GM12878 (cell line): ENCODE results near the gene KRTAP10-2. TPM values are rescaled to one million over a fixed set of nuclear protein-coding genes. Genes with fewer than 3 reads are reported as not detected.

Experiments
- ATAC-seq: fragments of 200-7000 bp; cut with Tn5 transposase; 3 replicates; pipeline ENCODE4 v1.9.1; 2020; ENCODE audit warnings: mild to moderate bottlenecking, moderate library complexity
- BruUV-seq: library from RNA; stranded (reverse); fragments of 400-500 nt; replicated peaks from 2 replicates; lab custom pipeline; 2021; lab: Mats Ljungman, UMichigan
- CTCF ChIA-PET: fragments of 300-600 bp; sonication (Branson Sonifier 250); formaldehyde crosslinking; extraction: SDS; loops from one replicate; lab custom pipeline; 2021; ENCODE audit warnings: inconsistent platforms; lab: Yijun Ruan, JAX
- POLR2A ChIA-PET: fragments of 350-600 bp; formaldehyde crosslinking; extraction: SDS; loops from one replicate; lab custom pipeline; 2021; ENCODE audit warnings: inconsistent platforms; lab: Charles Lee
- RAD21 ChIA-PET: fragments of 300-600 bp; sonication (Branson Sonifier 250); formaldehyde crosslinking; loops from one replicate; lab custom pipeline; 2023; ENCODE audit warnings: antibody characterized with exemption; ENCODE audit not compliant: unreplicated experiment; lab: Charles Lee
- SMC1A ChIA-PET: fragments of 300-600 bp; sonication (Branson Sonifier 250); formaldehyde crosslinking; loops from one replicate; lab custom pipeline; 2023; ENCODE audit not compliant: unreplicated experiment, uncharacterized antibody; lab: Charles Lee
- DNase-seq: peaks from one replicate; pipeline ENCODE4 v3.0.0-alpha.2; 2011; ENCODE audit warnings: low read depth, low spot score
- FAIRE-seq: peaks from 3 replicates; lab custom pipeline; 2011; peaks lifted over from hg19 to GRCh38; lab: Jason Lieb, UNC
- H2AFZ ChIP-seq: 2 replicates; pipeline ENCODE4 v1.6.0; 2011; ENCODE audit warnings: low read depth, low read length, control low read depth; ENCODE audit not compliant: control insufficient read depth
- H3K27ac ChIP-seq: 2 replicates; pipeline ENCODE4 v1.5.1; 2011; ENCODE audit warnings: control low read depth; ENCODE audit not compliant: control insufficient read depth, insufficient read depth
- H3K27me3 ChIP-seq, 2 experiments: replicated peaks in 1 of 2; 2 replicates each; pipeline versions ENCODE4 v1.6.0 to v1.6.1; 2011; ENCODE audit warnings: low read length in 1 of 2; ENCODE audit not compliant: control insufficient read depth in 2 of 2, insufficient read depth in 2 of 2
- H3K36me3 ChIP-seq, 2 experiments: 2 replicates each; pipeline ENCODE4 v1.5.1; 2011; ENCODE audit warnings: low read length in 1 of 2; ENCODE audit not compliant: control insufficient read depth in 2 of 2, insufficient read depth in 2 of 2
- H3K4me1 ChIP-seq: 2 replicates; pipeline ENCODE4 v1.6.1; 2011; ENCODE audit warnings: mild to moderate bottlenecking, low read length, moderate library complexity, mixed read lengths; ENCODE audit not compliant: control insufficient read depth, insufficient read depth
- H3K4me2 ChIP-seq: 2 replicates; pipeline ENCODE4 v1.6.0; 2011; ENCODE audit warnings: control low read depth; ENCODE audit not compliant: control insufficient read depth, insufficient read depth
- H3K4me3 ChIP-seq: fragments of 200-600 bp; sonication (generic); 2 replicates; pipeline ENCODE4 v1.5.1; 2016
- H3K79me2 ChIP-seq: 2 replicates; pipeline ENCODE4 v1.6.0; 2011; ENCODE audit warnings: low read length; ENCODE audit not compliant: control insufficient read depth, insufficient read depth
- H3K9ac ChIP-seq: 2 replicates; pipeline ENCODE4 v1.8.0; 2011; ENCODE audit warnings: low read length, control low read depth, mixed read lengths; ENCODE audit not compliant: control insufficient read depth, insufficient read depth
- H3K9me3 ChIP-seq: replicated peaks from 3 replicates; pipeline ENCODE4 v1.5.1; 2011; ENCODE audit warnings: mild to moderate bottlenecking, low read length; ENCODE audit not compliant: control insufficient read depth, insufficient read depth
- H4K20me1 ChIP-seq: 2 replicates; pipeline ENCODE4 v1.6.0; 2011; ENCODE audit not compliant: control insufficient read depth, insufficient read depth
- EED ChIP-seq: sonication (generic); IDR thresholded peaks from 2 replicates; pipeline ENCODE4 v1.6.1; 2016; ENCODE audit warnings: antibody characterized with exemption, low read depth
- GABPA ChIP-seq: IDR thresholded peaks from 2 replicates; pipeline ENCODE4 v1.6.1; 2014; ENCODE audit warnings: antibody characterized with exemption, low read depth, mild to moderate bottlenecking, inconsistent platforms
- MEF2A ChIP-seq: IDR thresholded peaks from 2 replicates; pipeline ENCODE4 v1.6.1; 2011; ENCODE audit warnings: low read depth, mild to moderate bottlenecking, low read length, moderate library complexity; ENCODE audit not compliant: insufficient read depth
- MTA3 ChIP-seq: IDR thresholded peaks from 2 replicates; pipeline ENCODE4 v1.6.1; 2012; ENCODE audit warnings: low read length, inconsistent platforms, borderline replicate concordance
- MXI1 ChIP-seq: fragments of 150-350 bp; IDR thresholded peaks from 2 replicates; pipeline ENCODE4 v1.6.1; 2011; ENCODE audit warnings: low read depth, mild to moderate bottlenecking, inconsistent platforms, low read length, improper control_type of control experiment
- POU2F2 ChIP-seq: IDR thresholded peaks from 3 replicates; pipeline ENCODE4 v1.6.1; 2011; ENCODE audit warnings: low read depth, mild to moderate bottlenecking, low read length, borderline replicate concordance
- RBBP5 ChIP-seq: fragments of 200-600 bp; sonication (generic); conservative IDR thresholded peaks from 2 replicates; pipeline ENCODE4 v1.6.1; 2016
- RELA ChIP-seq: fragments of 450-650 bp; IDR thresholded peaks from 2 replicates; pipeline ENCODE4 v1.8.0; 2014; ENCODE audit warnings: borderline replicate concordance; ENCODE audit not compliant: partially characterized antibody
- SIX5 ChIP-seq: IDR thresholded peaks from 2 replicates; pipeline ENCODE4 v1.6.1; 2011; ENCODE audit warnings: mild to moderate bottlenecking, low read depth, low read length, moderate library complexity; ENCODE audit not compliant: severe bottlenecking
- SUZ12 ChIP-seq: fragments of 200-600 bp; sonication (generic); IDR thresholded peaks from one replicate; pipeline ENCODE4 v1.6.1; 2018; ENCODE audit warnings: antibody characterized with exemption, mild to moderate bottlenecking; ENCODE audit not compliant: unreplicated experiment
- TARDBP ChIP-seq: IDR thresholded peaks from 2 replicates; pipeline ENCODE4 v1.6.1; 2016; ENCODE audit warnings: borderline replicate concordance
- YBX1 ChIP-seq: fragments of 450-650 bp; IDR thresholded peaks from 2 replicates; pipeline ENCODE4 v1.6.1; 2016; ENCODE audit warnings: antibody characterized with exemption
- YY1 ChIP-seq: IDR thresholded peaks from 2 replicates; pipeline ENCODE4 v1.6.1; 2011; ENCODE audit warnings: low read depth, mild to moderate bottlenecking, low read length
- ZBTB33 ChIP-seq: fragments of 450-650 bp; IDR thresholded peaks from 2 replicates; pipeline ENCODE4 v1.6.1; 2017; ENCODE audit warnings: mild to moderate bottlenecking
- ZNF217 ChIP-seq: fragments of 450-650 bp; IDR thresholded peaks from 2 replicates; pipeline ENCODE4 v1.6.1; 2017; ENCODE audit warnings: antibody characterized with exemption, mild to moderate bottlenecking
- ZNF384 ChIP-seq: IDR thresholded peaks from 2 replicates; pipeline ENCODE4 v1.6.1; 2012; ENCODE audit warnings: low read depth, mild to moderate bottlenecking, low read length, improper control_type of control experiment, borderline replicate concordance
- WGBS: methylation state at CpG from one replicate; pipeline ENCODE4 v1.1.6; 2016; ENCODE audit warnings: low lambda C conversion rate; ENCODE audit not compliant: insufficient replicate concordance, insufficient coverage; ENCODE audit errors: missing lambda C conversion rate; 5-methylcytosine and 5-hydroxymethylcytosine counted together
- in situ Hi-C: fragments of 300-500 bp; cut with MboI; formaldehyde crosslinking; loops from 9 replicates; pipeline ENCODE4 v1.14.3; 2018; ENCODE audit warnings: mixed read lengths
- intact Hi-C: fragments of 100-400 bp; cut with micrococcal nuclease; formaldehyde crosslinking; loops from one replicate; pipeline ENCODE4 v1.14.2; 2022; ENCODE audit not compliant: unreplicated experiment
- polyA plus RNA-seq, 11 experiments: library from polyadenylated mRNA; depleted of rRNA in 4 of 11; unstranded in 6 of 11; stranded (reverse) in 5 of 11; fragments of >200 nt; fragmentation: Nextera tagmentation in 4 of 11; fragmentation: Illumina TruSeq in 1 of 11; extraction: Ambion mirVana in 4 of 11; extraction: Trizol in 1 of 11; gene quantifications; 1 replicate in 1 of 11; 2 replicates in 10 of 11; pipeline versions ENCODE4 v1.2.1 to v1.2.3, GENCODE V29; 2011 to 2016; ENCODE audit warnings: inconsistent platforms in 2 of 11, missing spikeins in 2 of 11, low read depth in 1 of 11
- total RNA-seq, 4 experiments: library from RNA; depleted of rRNA in 3 of 4; stranded (reverse); fragments of >200 nt in 3 of 4; fragmentation: Illumina TruSeq in 1 of 4; extraction: Trizol in 1 of 4; gene quantifications; 2 replicates each; pipeline versions ENCODE4 v1.2.1 to v1.2.3, GENCODE V29; 2013 to 2021

The KRTAP10-2 gene
- total and polyA plus RNA-seq, 10 of the 15 experiments (the other 5 are each of a cell fraction or from before 2014, with no cell fraction given), result not detected

GRCh38 chr21:44508711-44509445 is 42.4 kb downstream of the KRTAP10-2 start:
- no TSS peak for BruUV-seq
- ChIA-PET POLR2A (no interaction called here), SMC1A (interaction anchor here (0.5 kb wide), 1 partner anchor 241 kb away, joined by 3 read pairs; no protein-coding TSS in a partner anchor), RAD21 (no interaction called here), CTCF (interaction anchor here (1.7 to 3.1 kb wide), 3 partner anchors 7 to 285 kb away, joined by 4 to 37 read pairs (median 12); no protein-coding TSS in a partner anchor)
- no peak for TF ChIP-seq MTA3
- no peak for TF ChIP-seq MEF2A
- TF ChIP-seq RBBP5, result no peak
- TF ChIP-seq SUZ12, result no peak
- TF ChIP-seq POU2F2, result no peak
- no peaks in the 10 kb centered on the region for H3K9me3 ChIP-seq
- H3K4me1 ChIP-seq, result no peaks in the 10 kb centered on the region
- WGBS, result 51% methylated on average over 26 of the region's 30 CpGs
- in situ Hi-C loops, result loop anchor here (5.0 kb wide), 1 partner anchor 283 kb away; no protein-coding TSS in a partner anchor
- ATAC-seq (no peak), DNase-seq (no peak), FAIRE-seq (no peak)
- no peak overlapping the region for H3K27ac ChIP-seq
- no peaks in the 10 kb centered on the region for H4K20me1 ChIP-seq
- H3K36me3 ChIP-seq, result no peaks in the 10 kb centered on the region
- no peak overlapping the region for H3K4me2 ChIP-seq
- H3K79me2 ChIP-seq, result no peaks in the 10 kb centered on the region
- H3K9ac ChIP-seq, result no peak overlapping the region
- intact Hi-C loops, result no loop called here
- H3K4me3 ChIP-seq, result no peak overlapping the region
- H2AFZ ChIP-seq, result no peak overlapping the region
- H3K27me3 ChIP-seq, result no peaks in the 10 kb centered on the region; a peak in 1 of 4 replicates

- POLR2A ChIA-PET, result no interaction called here
- RAD21 ChIA-PET, result no interaction called here
- DNase-seq, result no peak
- Histone ChIP-seq H3K27ac (no peak overlapping the region), H3K9me3 (no peaks in the 10 kb centered on the region), H3K4me3 (no peak overlapping the region), H3K9ac (no peak overlapping the region), H3K4me1 (no peaks in the 10 kb centered on the region), H2AFZ (no peak overlapping the region), H3K27me3 (no peaks in the 10 kb centered on the region; a peak in 1 of 4 replicates), H3K4me2 (no peak overlapping the region), H4K20me1 (no peaks in the 10 kb centered on the region), H3K79me2 (no peaks in the 10 kb centered on the region), H3K36me3 (no peaks in the 10 kb centered on the region)
- SMC1A ChIA-PET, result interaction anchor here (0.5 kb wide), 1 partner anchor 242 kb away, joined by 3 read pairs; no protein-coding TSS in a partner anchor
- CTCF ChIA-PET, result interaction anchor here (1.7 kb wide), 1 partner anchor 285 kb away, joined by 4 read pairs; no protein-coding TSS in a partner anchor
- FAIRE-seq, result no peak
- intact Hi-C loops, result no loop called here
- no peak for TF ChIP-seq POU2F2
- no peak for TF ChIP-seq ZBTB33
- no peak for TF ChIP-seq ZNF384
- TF ChIP-seq EED, result no peak
- TF ChIP-seq TARDBP, result no peak
- TF ChIP-seq YBX1, result no peak
- TF ChIP-seq ZNF217, result no peak
- no peak for TF ChIP-seq YY1
- no peak for TF ChIP-seq RELA
- no peak for TF ChIP-seq SIX5
- no peak for TF ChIP-seq MXI1
- no peak for TF ChIP-seq GABPA
- TF ChIP-seq SUZ12, result no peak
- ATAC-seq, result no peak
- BruUV-seq, result no TSS peak
- WGBS, result 12% methylated on average over 9 of the region's 9 CpGs
- in situ Hi-C loops, result loop anchor here (5.0 kb wide), 1 partner anchor 284 kb away; no protein-coding TSS in a partner anchor
Measured at GRCh38 chr21:44508426-44508710, 42.9 kb downstream of the KRTAP10-2 start.
